Renal pelvis (tissue), 4 donors: ENCODE measurements around the gene MYL7. TPM values are rescaled to one million over a fixed set of nuclear protein-coding genes. Genes with fewer than 3 reads are reported as not detected.
A peak's percentile ranks its signal among the peaks of the same experiment; 100 is the strongest.

Experiments used
- DNase-seq: peaks from one replicate; pipeline ENCODE4 v3.0.0-alpha.2; 2013
- polyA plus RNA-seq, 3 donors: library from polyadenylated mRNA; unstranded; fragments of 120-200 nt; gene quantifications; one replicate each; pipeline ENCODE4 v1.2.1, GENCODE V29; 2013; ENCODE audit not compliant: insufficient read length in 3 of 3

The MYL7 gene
- polyA plus RNA-seq, 3 donors = 0.64 to 1.1 (median 0.68) TPM

DNA sequence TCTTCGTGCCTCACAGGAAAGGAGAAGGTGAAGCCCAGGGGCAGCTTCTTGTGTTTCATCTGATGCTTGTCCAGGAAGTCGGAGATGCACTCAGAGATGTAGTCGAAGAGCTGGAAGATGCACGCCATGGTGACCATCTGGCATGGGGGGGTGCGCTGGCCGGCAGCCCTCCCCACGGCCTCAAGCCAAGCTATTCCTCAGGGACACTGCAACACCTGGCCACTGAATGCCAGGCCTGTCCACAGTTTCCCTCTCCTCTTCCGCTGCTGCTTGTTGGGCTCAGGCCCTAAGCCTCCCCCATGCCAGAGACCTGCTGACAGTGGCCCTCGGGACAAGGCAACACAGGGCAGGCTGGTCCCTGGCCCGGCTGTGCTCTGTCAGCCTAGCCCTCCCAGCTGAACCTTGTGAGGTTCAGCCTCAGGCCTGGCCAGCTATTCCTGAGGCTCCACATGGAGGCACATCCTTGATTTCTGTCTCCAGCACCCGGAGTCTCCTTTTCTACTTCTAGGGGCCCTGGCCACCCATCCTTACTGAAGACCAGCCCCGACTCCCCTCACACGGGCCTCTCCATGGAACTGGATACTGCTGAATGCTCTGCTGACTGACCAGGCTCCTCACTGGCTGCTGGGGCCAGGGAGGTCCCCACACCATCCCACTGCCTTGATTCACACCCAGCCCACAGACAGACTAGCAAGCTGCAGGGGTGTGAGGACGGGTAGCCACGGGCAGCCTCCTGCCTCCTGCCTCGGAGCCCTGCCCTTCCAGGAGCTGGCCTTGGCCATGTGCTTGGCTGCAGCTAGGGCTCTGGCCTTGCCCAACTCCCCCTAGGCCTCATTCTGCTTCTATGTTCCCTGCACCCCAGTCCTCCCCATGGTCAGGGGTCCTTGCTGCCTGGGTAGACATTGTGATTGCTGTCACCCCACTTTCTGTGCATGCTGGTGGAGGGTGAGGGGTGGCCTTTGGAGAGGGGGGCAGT lies 10.1 kb upstream of the MYL7 start:
- no peak for DNase-seq

GRCh38 chr7:44150466-44150832 lies 9.3 kb upstream of the MYL7 start:
- no peak for DNase-seq

GRCh38 chr7:44149571-44150465 lies 8.7 kb upstream of the MYL7 start:
- no peak for DNase-seq

DNA sequence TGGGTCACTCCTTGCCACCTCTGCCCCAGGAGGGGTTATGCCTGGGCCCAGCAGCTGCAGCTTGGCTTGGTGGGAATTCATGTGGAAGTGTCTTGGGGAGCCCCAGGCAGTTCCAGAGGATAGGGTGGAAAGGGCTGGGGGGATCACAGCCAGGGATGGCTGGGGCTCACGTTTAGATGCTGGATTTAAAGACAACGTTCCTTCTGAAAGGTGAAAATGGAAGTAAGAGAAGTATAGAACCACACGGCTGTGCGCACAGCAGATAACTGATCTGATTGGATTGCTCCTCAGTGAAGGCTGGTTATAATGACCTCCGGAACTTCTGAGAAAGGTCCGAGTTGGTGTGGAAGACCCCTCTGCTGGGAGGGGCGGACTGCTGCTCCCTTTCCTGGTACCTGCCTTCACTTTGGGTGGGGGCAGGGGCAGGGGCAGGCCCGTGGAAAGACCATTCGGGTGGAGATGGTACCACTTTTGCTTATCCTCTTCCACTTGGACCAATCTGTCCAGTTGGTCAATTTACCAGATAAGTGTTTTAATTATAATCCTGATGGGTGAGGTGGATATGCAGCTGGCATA lies 7.9 kb upstream of the MYL7 start:
- DNase-seq = no peak

GRCh38 chr7:44148166-44148565 lies 7.0 kb upstream of the MYL7 start:
- DNase-seq = no peak

DNA sequence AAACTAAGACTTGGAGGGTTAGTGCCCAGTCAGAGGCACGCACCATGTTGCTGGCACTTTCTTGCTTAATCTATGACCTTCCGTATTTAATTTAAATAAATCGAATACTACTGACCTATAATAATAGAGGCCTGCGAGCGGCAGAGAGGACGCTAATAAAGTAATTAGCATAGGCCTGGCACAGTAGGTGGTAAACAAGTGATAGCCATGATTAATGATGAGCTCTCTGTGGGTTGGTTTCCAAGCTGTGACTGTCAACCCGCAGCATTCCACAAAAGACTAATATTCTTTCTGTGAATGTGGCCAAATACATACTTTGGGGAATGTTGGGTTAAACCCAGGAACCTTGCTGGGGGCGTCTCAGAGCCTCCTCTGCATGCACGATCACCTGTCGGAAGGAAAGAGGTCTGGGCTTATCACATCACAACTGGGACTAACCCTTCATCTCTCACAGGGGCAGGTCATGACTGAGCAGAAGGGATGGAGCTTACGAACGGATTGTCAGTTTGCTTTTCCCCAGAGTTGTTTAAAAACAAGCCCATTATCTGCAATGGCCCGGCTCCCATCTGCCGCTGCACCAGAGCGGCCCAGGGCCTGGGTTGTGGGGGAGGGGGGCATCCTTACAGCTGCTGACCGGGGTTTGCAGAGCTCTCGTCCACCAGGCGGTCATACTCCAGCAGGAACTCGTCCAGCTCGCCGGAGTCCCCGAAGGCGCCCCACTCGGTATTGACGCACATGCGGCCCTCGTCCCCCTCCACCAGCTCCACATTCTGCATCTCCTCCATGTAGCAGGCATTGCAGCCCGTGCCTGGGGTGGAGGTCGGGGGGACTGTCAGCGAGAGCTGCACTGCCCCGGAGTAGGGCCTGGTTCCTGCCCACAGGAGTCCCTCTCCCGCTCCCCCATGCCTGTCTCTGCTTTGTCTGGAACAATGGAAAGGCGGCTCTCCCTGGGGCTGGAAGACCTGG lies 6.2 kb upstream of the MYL7 start:
- DNase-seq = peak; percentile 73

DNA sequence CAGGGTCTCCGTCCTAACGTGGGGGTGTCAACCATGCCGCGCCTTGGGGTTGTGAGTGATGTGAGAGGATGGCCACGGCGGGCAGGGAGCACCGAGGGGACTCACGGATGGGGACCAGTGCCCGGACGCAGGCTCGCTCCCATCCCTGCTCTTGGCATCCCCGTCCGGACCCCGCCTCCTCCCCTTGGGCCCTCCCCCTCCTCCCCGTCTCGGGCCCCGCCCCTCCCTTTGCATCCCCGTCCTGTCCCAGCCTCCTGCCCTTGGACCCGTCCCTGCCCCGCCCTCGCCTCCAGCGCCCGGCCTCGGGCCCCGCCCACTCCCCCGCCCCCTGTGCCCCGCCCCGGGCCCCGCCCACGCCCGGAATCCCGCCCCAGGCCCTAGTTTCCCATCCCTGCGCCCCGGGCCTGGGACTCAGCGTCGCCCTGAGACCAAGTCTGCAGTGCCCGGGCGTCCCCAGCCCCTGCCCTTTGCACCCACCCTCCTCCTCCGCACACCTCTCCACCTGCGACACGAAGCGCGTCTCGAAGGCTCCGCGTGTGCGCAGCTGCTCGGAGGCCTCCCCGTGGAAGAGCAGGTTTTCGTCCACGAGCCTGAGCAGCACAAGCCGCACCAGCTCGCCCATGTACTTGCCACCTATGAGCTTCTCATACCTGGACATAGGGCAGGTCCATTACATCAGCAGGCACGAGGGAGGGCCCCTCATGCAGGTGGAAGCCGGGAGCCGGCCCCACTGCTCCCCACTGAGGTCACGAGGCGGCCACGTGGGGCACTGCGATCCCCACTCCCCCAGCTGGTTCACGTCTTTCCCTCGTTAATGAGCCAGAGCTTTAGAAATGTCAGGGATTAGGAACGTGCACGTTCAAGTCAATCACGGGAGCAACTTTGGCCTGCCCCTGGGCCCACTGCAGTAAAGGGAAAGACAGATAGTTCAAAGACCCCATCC lies 5.1 kb upstream of the MYL7 start:
- peak; percentile 72 for DNase-seq

GRCh38 chr7:44145479-44145968 lies 4.4 kb upstream of the MYL7 start:
- no peak for DNase-seq

- no peak for DNase-seq
Observed at GRCh38 chr7:44144968-44145478, 3.9 kb upstream of the MYL7 start.

GRCh38 chr7:44144426-44144967 lies 3.4 kb upstream of the MYL7 start:
- no peak for DNase-seq

GRCh38 chr7:44143646-44144250 lies 2.6 kb upstream of the MYL7 start:
- DNase-seq = no peak

DNA sequence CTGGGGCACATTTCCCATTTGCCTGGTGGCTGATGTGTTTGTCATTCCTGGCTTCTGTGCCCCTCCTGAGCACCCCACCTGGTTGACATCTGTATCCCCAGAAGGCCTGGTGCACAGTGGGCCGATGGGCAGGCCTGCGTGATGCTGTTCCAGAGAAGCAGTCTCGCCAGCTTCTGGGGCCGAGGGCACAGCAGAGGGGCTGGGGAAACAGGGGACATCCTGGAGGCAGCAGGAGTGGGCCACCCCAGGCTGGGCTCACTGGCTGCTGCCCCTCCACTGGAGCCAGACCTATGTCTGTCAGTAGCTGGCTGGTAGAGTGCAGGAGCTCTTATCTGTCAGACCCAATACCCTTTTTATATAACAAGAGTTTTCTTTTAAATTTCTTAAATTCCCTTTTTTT lies 896 bp upstream of the MYL7 start:
- no peak for DNase-seq

- DNase-seq = no peak
Observed at GRCh38 chr7:44140341-44140740, 791 bp downstream of the MYL7 start.

GRCh38 chr7:44139311-44140010 lies 1.7 kb downstream of the MYL7 start:
- DNase-seq = no peak

DNA sequence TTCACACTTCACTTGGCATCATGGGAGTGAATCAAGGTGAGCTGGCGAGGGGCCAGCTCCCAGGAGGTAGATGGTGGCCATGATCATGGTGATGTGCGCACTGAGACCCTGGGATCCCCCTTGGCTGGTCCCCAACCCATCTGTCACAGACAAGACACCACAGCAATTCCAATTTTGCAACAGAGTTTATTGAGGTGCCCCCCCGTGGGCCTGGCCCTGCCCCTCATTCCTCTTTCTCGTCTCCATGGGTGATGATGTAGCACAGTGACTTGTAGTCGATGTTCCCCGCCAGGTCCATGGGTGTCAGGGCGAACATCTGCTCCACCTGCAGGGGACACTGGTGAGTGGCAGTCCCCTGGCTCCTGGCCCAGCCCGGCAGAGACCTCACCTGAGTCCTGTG lies 2.4 kb downstream of the MYL7 start:
- no peak for DNase-seq

- no peak for DNase-seq
Observed at GRCh38 chr7:44136731-44137130, 4.4 kb downstream of the MYL7 start.

GRCh38 chr7:44134943-44135628 lies 6.0 kb downstream of the MYL7 start:
- DNase-seq = no peak

DNA sequence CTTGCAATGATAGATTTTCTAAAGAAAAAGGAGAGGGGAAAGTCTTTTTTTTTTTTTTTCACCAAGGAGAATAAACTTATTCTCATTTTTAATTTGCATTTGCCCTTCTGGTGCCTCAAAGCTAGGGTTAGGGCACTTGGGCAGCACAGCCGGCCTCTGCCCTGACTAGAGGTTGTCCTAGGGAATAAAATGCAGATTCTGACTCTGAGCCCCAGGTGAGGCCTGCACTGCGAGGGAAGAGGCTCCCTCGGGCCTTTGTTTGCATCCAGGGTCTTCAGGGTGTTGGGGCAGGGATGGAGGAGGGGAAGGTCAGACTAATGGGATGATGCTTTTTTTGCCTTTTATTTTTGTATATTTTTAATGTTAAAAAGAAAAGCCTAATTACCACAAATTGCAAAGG lies 7.8 kb downstream of the MYL7 start:
- no peak for DNase-seq
